GM19467 (cell line): ENCODE data around the gene FPR2.

Source experiments
- ATAC-seq: cut with Tn5 transposase; IDR thresholded peaks from one replicate; pipeline ENCODE4 v1.9.1; 2021; ENCODE audit warnings: mild to moderate bottlenecking, moderate library complexity; ENCODE audit not compliant: unreplicated experiment

The FPR2 gene

GRCh38 chr19:51781999-51782398, 21.0 kb downstream of the FPR2 start:
- ATAC-seq: no peak

GRCh38 chr19:51783372-51783771, 22.4 kb downstream of the FPR2 start:
- ATAC-seq: no peak

GRCh38 chr19:51784109-51784785, 23.3 kb downstream of the FPR2 start:
- ATAC-seq: no peak

GRCh38 chr19:51784922-51785690, 24.1 kb downstream of the FPR2 start:
- no peak for ATAC-seq

GRCh38 chr19:51786646-51787494, 25.9 kb downstream of the FPR2 start:
- no peak for ATAC-seq

GRCh38 chr19:51788029-51788428, 27.0 kb downstream of the FPR2 start:
- ATAC-seq: no peak

GRCh38 chr19:51789061-51789795, 28.2 kb downstream of the FPR2 start:
- ATAC-seq: no peak

GRCh38 chr19:51792932-51793331, 32.0 kb downstream of the FPR2 start:
- ATAC-seq: no peak

GRCh38 chr19:51793994-51794393, 33.0 kb downstream of the FPR2 start:
- no peak for ATAC-seq

GRCh38 chr19:51794885-51795490, 34.0 kb downstream of the FPR2 start, which contains the start of gene FPR3:
TSS of gene FPR3 (plus strand) at chr19:51795157. CDS start at chr19:51823749, 28,592 bp downstream.
- no peak for ATAC-seq

- no peak for ATAC-seq
These were observed 35.3 kb downstream of the FPR2 start for GRCh38 chr19:51796195-51796679.

GRCh38 chr19:51797480-51797879, 36.5 kb downstream of the FPR2 start:
- no peak for ATAC-seq

GRCh38 chr19:51798062-51798461, 37.1 kb downstream of the FPR2 start:
- no peak for ATAC-seq

- no peak for ATAC-seq
These were observed 38.2 kb downstream of the FPR2 start for GRCh38 chr19:51799034-51799773.

GRCh38 chr19:51799774-51800472, 38.9 kb downstream of the FPR2 start:
- ATAC-seq: no peak

GRCh38 chr19:51800473-51801244, 39.7 kb downstream of the FPR2 start:
- no peak for ATAC-seq

- ATAC-seq: no peak
These were observed 41.8 kb downstream of the FPR2 start for GRCh38 chr19:51802775-51803174.

- ATAC-seq: no peak
These were observed 42.5 kb downstream of the FPR2 start for GRCh38 chr19:51803519-51803918.
